Mesenchymal stem cell (in vitro differentiated cells and primary cell): ENCODE data around the gene LARGE1.

Experiments
- DNase-seq: peaks from one replicate; pipeline ENCODE4 v3.0.0-alpha.2; 2013
- H2AFZ ChIP-seq: one replicate; pipeline ENCODE4 v1.6.1; 2013; ENCODE audit warnings: low read depth, mild to moderate bottlenecking, control low read depth, inconsistent platforms, low read length, moderate library complexity
- H2AK5ac ChIP-seq: 2 replicates; pipeline ENCODE4 v1.6.1; 2013; ENCODE audit warnings: low read length, moderate library complexity, mild to moderate bottlenecking, inconsistent platforms; ENCODE audit not compliant: severe bottlenecking
- H2BK120ac ChIP-seq: one replicate; pipeline ENCODE4 v1.6.1; 2013; ENCODE audit warnings: low read depth, mild to moderate bottlenecking, inconsistent platforms, low read length, moderate library complexity
- H2BK12ac ChIP-seq, 2 experiments: one replicate each; pipeline ENCODE4 v1.6.1; 2013; ENCODE audit warnings: inconsistent platforms in 2 of 2, low read length in 2 of 2, mild to moderate bottlenecking in 2 of 2, moderate library complexity in 2 of 2, control low read depth in 1 of 2
- H2BK15ac ChIP-seq: one replicate; pipeline ENCODE4 v1.6.1; 2013; ENCODE audit warnings: mild to moderate bottlenecking, low read depth, inconsistent platforms; ENCODE audit not compliant: poor library complexity, severe bottlenecking
- H2BK5ac ChIP-seq: 2 replicates; pipeline ENCODE4 v1.6.1; 2013; ENCODE audit warnings: low read depth, mild to moderate bottlenecking, low read length, control low read depth, inconsistent platforms; ENCODE audit not compliant: poor library complexity, severe bottlenecking
- H3K14ac ChIP-seq, 2 experiments: one replicate each; pipeline ENCODE4 v1.6.1; 2013; ENCODE audit warnings: inconsistent platforms in 2 of 2, low read length in 2 of 2, control low read depth in 1 of 2, mild to moderate bottlenecking in 1 of 2, moderate library complexity in 1 of 2
- H3K18ac ChIP-seq, 2 experiments: one replicate each; pipeline ENCODE4 v1.6.1; 2013; ENCODE audit warnings: inconsistent platforms in 2 of 2, low read length in 2 of 2, control low read depth in 1 of 2, low read depth in 1 of 2, mild to moderate bottlenecking in 1 of 2
- H3K23ac ChIP-seq, 2 experiments: one replicate each; pipeline ENCODE4 v1.6.1; 2013; ENCODE audit warnings: inconsistent platforms in 2 of 2, low read length in 2 of 2, mild to moderate bottlenecking in 2 of 2, moderate library complexity in 2 of 2, control low read depth in 1 of 2
- H3K27ac ChIP-seq: 2 replicates; pipeline ENCODE4 v1.5.1; 2013; ENCODE audit warnings: mild to moderate bottlenecking, moderate library complexity, low read length, control low read depth, inconsistent platforms; ENCODE audit not compliant: poor library complexity, severe bottlenecking
- H3K27me3 ChIP-seq, 2 experiments: 2 replicates each; pipeline versions ENCODE4 v1.6.1 to v1.7.0; 2013; ENCODE audit warnings: low read length in 2 of 2, mild to moderate bottlenecking in 2 of 2, moderate library complexity in 2 of 2, control low read depth in 1 of 2, inconsistent platforms in 1 of 2; ENCODE audit not compliant: control insufficient read depth in 1 of 2, insufficient read depth in 1 of 2
- H3K36me3 ChIP-seq, 2 experiments: 2 replicates each; pipeline versions ENCODE4 v1.6.1 to v1.7.0; 2013; ENCODE audit warnings: low read length in 2 of 2, control low read depth in 1 of 2, inconsistent platforms in 1 of 2, low read depth in 1 of 2, mild to moderate bottlenecking in 1 of 2; ENCODE audit not compliant: insufficient read depth in 2 of 2, control insufficient read depth in 1 of 2
- H3K4ac ChIP-seq, 2 experiments: one replicate each; pipeline ENCODE4 v1.6.1; 2013; ENCODE audit warnings: inconsistent platforms in 2 of 2, low read length in 2 of 2, mild to moderate bottlenecking in 2 of 2, moderate library complexity in 2 of 2, control low read depth in 1 of 2, low read depth in 1 of 2
- H3K4me1 ChIP-seq: 2 replicates; pipeline ENCODE4 v1.6.1; 2013; ENCODE audit warnings: low read depth, low read length, control low read depth; ENCODE audit not compliant: control insufficient read depth, insufficient read depth
- H3K4me2 ChIP-seq: 2 replicates; pipeline ENCODE4 v1.6.1; 2013; ENCODE audit warnings: low read length, mild to moderate bottlenecking, inconsistent platforms; ENCODE audit not compliant: poor library complexity, severe bottlenecking
- H3K4me3 ChIP-seq, 2 experiments: 2 replicates each; pipeline versions ENCODE4 v1.5.1 to v1.7.0; 2013; ENCODE audit warnings: low read length in 2 of 2, mild to moderate bottlenecking in 2 of 2, control low read depth in 1 of 2, low read depth in 1 of 2; ENCODE audit not compliant: insufficient read depth in 1 of 2
- H3K79me1 ChIP-seq: replicated peaks from 2 replicates; pipeline ENCODE4 v1.6.1; 2013; ENCODE audit warnings: mild to moderate bottlenecking, control low read depth, low read length, inconsistent platforms; ENCODE audit not compliant: poor library complexity, severe bottlenecking
- H3K9ac ChIP-seq: 2 replicates; pipeline ENCODE4 v1.7.0; 2013; ENCODE audit warnings: mild to moderate bottlenecking, low read length, moderate library complexity
- H3K9me3 ChIP-seq: 2 replicates; pipeline ENCODE4 v1.7.0; 2013; ENCODE audit warnings: mild to moderate bottlenecking, low read length; ENCODE audit not compliant: control insufficient read depth
- H4K8ac ChIP-seq: one replicate; pipeline ENCODE4 v1.6.1; 2013; ENCODE audit warnings: inconsistent platforms, mild to moderate bottlenecking, low read length, moderate library complexity
- H4K91ac ChIP-seq: one replicate; pipeline ENCODE4 v1.6.1; 2013; ENCODE audit warnings: mild to moderate bottlenecking, low read length, inconsistent platforms
- WGBS: methylation state at CpG from one replicate; pipeline ENCODE4 v1.1.7; 2013; ENCODE audit warnings: mixed read lengths; 5-methylcytosine and 5-hydroxymethylcytosine counted together

LARGE1 gene

DNA sequence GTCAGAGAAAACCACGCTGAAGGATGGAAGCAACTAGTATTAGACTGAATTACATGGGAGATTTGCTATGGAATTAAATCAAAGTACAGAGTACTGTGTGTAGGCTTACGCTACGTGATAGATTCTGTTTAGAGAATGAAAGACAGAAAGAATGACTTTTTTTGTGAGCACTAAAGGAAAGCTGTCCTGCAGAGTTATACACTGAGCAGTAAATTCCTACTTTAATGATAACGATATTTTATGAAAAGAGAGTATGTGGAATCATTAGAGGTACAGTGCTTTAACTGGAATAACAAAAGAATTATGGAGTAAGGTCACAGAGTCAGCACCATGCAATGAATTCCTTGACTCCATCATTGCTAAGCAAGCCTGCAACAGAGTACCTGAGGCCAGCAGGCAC lies 566.8 kb downstream of the LARGE1 start:
- no peak overlapping the region for H2BK120ac ChIP-seq
- no peaks in the 10 kb centered on the region for H3K27me3 ChIP-seq
- no peak overlapping the region for H2AK5ac ChIP-seq
- H4K8ac ChIP-seq: no peak overlapping the region
- no peak overlapping the region for H2BK5ac ChIP-seq
- H3K4me2 ChIP-seq: no peak overlapping the region
- no peak for DNase-seq
- H3K9ac ChIP-seq: no peak overlapping the region
- no peak overlapping the region for H3K4ac ChIP-seq
- 96% methylated on average over 4 of the region's 4 CpGs for WGBS
- H4K91ac ChIP-seq: no peak overlapping the region
- no peak overlapping the region for H3K14ac ChIP-seq
- H3K9me3 ChIP-seq: no peaks in the 10 kb centered on the region
- no peak overlapping the region for H2BK12ac ChIP-seq
- no peaks in the 10 kb centered on the region for H3K79me1 ChIP-seq
- no peak overlapping the region for H2BK15ac ChIP-seq
- H3K18ac ChIP-seq: no peak overlapping the region
- H2AFZ ChIP-seq: no peak overlapping the region
- peaks cover 0 to 8% of the 10 kb centered on the region in 2 experiments for H3K36me3 ChIP-seq
- H3K4me1 ChIP-seq: peaks cover 4% of the 10 kb centered on the region
- H3K27ac ChIP-seq: no peak overlapping the region
- no peak overlapping the region for H3K4me3 ChIP-seq
- H3K23ac ChIP-seq: no peak overlapping the region

DNA sequence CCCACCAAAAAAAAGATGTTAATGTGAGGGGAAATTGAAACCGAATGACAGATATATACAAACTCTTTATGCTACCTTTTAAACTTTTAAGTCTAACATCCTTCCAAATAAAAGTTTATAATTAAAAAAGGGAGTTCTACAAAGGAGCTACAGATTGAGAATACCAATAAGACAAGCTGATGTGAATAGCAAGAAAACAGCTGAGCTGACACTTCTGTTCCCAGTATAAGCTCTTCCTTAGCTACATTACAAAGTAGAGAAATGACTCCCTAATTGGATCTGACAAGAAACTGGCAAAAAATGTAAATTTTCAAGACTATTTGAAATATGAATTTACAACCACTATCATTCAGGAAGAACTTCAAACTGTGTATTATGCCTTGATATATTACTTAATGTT lies 567.5 kb downstream of the LARGE1 start:
- Histone ChIP-seq H2BK5ac (no peak overlapping the region), H3K79me1 (no peaks in the 10 kb centered on the region), H4K91ac (no peak overlapping the region), H2AK5ac (no peak overlapping the region), H3K4me1 (peaks cover 4% of the 10 kb centered on the region), H3K9me3 (no peaks in the 10 kb centered on the region), H3K27me3 (no peaks in the 10 kb centered on the region), H3K23ac (no peak overlapping the region), H3K27ac (no peak overlapping the region), H3K4me2 (no peak overlapping the region), H3K18ac (no peak overlapping the region), H3K4ac (no peak overlapping the region), H2AFZ (no peak overlapping the region), H3K9ac (no peak overlapping the region), H2BK120ac (no peak overlapping the region), H3K4me3 (no peak overlapping the region), H4K8ac (no peak overlapping the region), H3K14ac (no peak overlapping the region), H2BK15ac (no peak overlapping the region), H3K36me3 (peaks cover 0 to 2% of the 10 kb centered on the region in 2 experiments), H2BK12ac (no peak overlapping the region)
- WGBS: no CpG with 5 or more reads among the region's 1 CpG
- DNase-seq: no peak

DNA sequence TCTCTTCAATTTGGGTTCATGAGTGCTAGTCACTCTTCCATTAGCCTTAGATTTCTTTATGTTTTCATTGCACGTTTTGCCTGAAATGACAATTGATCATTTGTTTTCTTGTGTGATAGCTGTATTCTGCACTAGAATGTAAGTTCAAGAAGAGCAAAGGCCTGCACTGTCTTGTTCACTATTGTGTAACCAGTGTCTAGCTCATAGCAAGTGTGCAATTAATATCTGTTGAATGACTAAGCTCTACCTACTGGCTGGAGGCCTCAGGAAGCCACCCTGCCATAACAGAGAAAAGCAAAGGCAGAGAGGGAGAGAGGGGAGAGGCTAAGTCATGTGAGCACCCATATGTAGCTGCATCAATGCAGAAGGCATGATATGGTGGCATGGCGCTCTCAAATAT lies 569.3 kb downstream of the LARGE1 start:
- H2BK15ac ChIP-seq: no peak overlapping the region
- no peak overlapping the region for H3K4me3 ChIP-seq
- H4K8ac ChIP-seq: no peak overlapping the region
- H4K91ac ChIP-seq: no peak overlapping the region
- no peak overlapping the region for H2BK12ac ChIP-seq
- H2AK5ac ChIP-seq: peak overlapping the region; percentile 33
- H3K9me3 ChIP-seq: no peaks in the 10 kb centered on the region
- no peak overlapping the region for H2BK120ac ChIP-seq
- H3K36me3 ChIP-seq: peaks cover 0 to 3% of the 10 kb centered on the region in 2 experiments
- H3K4me2 ChIP-seq: no peak overlapping the region
- H3K4me1 ChIP-seq: peaks cover 4% of the 10 kb centered on the region
- no peak overlapping the region for H2AFZ ChIP-seq
- H3K18ac ChIP-seq: no peak overlapping the region
- H3K23ac ChIP-seq: no peak overlapping the region
- peak overlapping the region; percentile 22 for H2BK5ac ChIP-seq
- no peak for DNase-seq
- no peak overlapping the region for H3K4ac ChIP-seq
- no peaks in the 10 kb centered on the region for H3K27me3 ChIP-seq
- H3K9ac ChIP-seq: no peak overlapping the region
- 94% methylated on average over 2 of the region's 2 CpGs for WGBS
- no peak overlapping the region for H3K14ac ChIP-seq
- peak overlapping the region; percentile 85 for H3K27ac ChIP-seq
- H3K79me1 ChIP-seq: no peaks in the 10 kb centered on the region

DNA sequence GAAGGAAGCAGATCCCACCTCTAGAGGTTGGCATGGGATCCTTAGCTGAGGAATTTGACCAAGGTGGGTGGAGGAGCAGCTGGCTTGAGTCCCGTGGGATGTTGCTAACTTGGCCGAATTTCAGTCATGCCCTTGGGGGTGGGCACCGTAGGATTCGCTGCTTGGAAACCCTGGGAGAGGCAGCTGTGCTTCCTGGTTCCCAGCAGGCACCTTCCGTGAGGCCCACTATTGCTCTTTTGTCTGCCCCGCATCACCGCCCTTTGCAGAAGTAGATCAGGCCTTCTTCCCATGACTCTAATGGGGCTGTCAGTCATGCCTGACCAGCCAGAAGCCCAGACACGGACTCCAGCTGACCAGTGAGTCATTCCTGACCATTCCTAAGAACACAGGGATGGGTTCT lies 569.8 kb downstream of the LARGE1 start:
- Histone ChIP-seq H4K8ac (no peak overlapping the region), H2BK120ac (no peak overlapping the region), H2AK5ac (no peak overlapping the region), H2AFZ (no peak overlapping the region), H3K27ac (peak overlapping the region; percentile 85), H3K9me3 (no peaks in the 10 kb centered on the region), H3K9ac (no peak overlapping the region), H2BK12ac (no peak overlapping the region), H3K36me3 (peaks cover 0 to 3% of the 10 kb centered on the region in 2 experiments), H3K23ac (no peak overlapping the region), H3K27me3 (no peaks in the 10 kb centered on the region), H2BK15ac (no peak overlapping the region), H3K4ac (no peak overlapping the region), H3K4me1 (peaks cover 4% of the 10 kb centered on the region), H3K14ac (no peak overlapping the region), H4K91ac (no peak overlapping the region), H3K18ac (no peak overlapping the region), H3K79me1 (no peaks in the 10 kb centered on the region), H3K4me2 (no peak overlapping the region), H3K4me3 (no peak overlapping the region), H2BK5ac (no peak overlapping the region)
- DNase-seq: no peak
- 84% methylated on average over 8 of the region's 8 CpGs for WGBS
